ENCODE data around the gene FLT4.
A peak's percentile ranks its signal among the peaks of the same experiment; 100 is the strongest.

FLT4 gene

GRCh38 chr5:180648658-180649296 lies 623 bp downstream of the FLT4 start:
- Histone ChIP-seq H3K27me3 (ENCODE audit: control insufficient read depth, insufficient read depth, low read length) (no peaks in the 10 kb centered on the region), H2AFZ (peak overlapping the region; percentile 28), H3K79me2 (no peaks in the 10 kb centered on the region), H3K9ac (no peak overlapping the region), H3K4me2 (ENCODE audit: low read length) (no peak overlapping the region), H3K36me3 (ENCODE audit: control insufficient read depth, insufficient read depth, low read length) (no peaks in the 10 kb centered on the region), H3K4me3 (ENCODE audit: low read depth, low read length) (peak overlapping the region; percentile 11), H3K9me3 (ENCODE audit: control insufficient read depth, low read length) (no peaks in the 10 kb centered on the region), H3K27ac (no peak overlapping the region), H3K4me1 (no peaks in the 10 kb centered on the region)
- TF ChIP-seq CTCF (IDR thresholded peaks at IDR 0.05): peak; percentile 9

DNA sequence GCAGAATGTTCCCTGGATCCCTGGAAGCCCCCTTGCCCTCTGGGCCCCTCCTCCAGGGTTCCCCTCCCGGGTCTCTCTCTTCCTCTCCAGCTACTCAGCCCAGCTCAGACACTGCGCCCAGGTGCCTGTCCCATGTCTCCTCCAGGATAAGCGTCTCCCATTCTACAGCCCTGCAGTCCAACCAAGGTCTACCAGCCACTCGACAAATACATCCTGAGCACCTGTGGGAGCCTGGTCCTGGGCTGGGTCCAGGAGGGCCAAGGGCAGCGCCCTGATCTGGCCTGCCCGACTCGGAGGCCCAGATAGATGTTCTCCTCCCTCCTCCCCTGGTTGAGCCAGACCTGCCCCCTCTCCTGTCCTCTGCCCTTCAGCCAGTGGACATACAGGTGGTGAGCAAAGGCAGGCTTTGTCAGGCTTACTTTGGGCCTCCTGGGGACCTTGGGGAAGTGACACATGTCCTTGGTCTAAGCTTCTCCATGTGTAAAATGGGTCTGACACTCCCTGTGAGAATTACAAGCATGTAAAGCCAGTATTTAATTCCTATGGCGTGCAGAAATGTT lies 1.4 kb downstream of the FLT4 start:
- no peaks in the 10 kb centered on the region for H3K79me2 ChIP-seq
- H3K9ac ChIP-seq: no peak overlapping the region
- no peak overlapping the region for H3K4me2 ChIP-seq (ENCODE audit: low read length)
- H2AFZ ChIP-seq: no peak overlapping the region
- TF ChIP-seq CTCF (IDR thresholded peaks at IDR 0.05): no peak
- H3K9me3 ChIP-seq (ENCODE audit: control insufficient read depth, low read length): no peaks in the 10 kb centered on the region
- no peaks in the 10 kb centered on the region for H3K4me1 ChIP-seq
- no peaks in the 10 kb centered on the region for H3K36me3 ChIP-seq (ENCODE audit: control insufficient read depth, insufficient read depth, low read length)
- no peak overlapping the region for H3K4me3 ChIP-seq (ENCODE audit: low read depth, low read length)
- no peak overlapping the region for H3K27ac ChIP-seq
- H3K27me3 ChIP-seq (ENCODE audit: control insufficient read depth, insufficient read depth, low read length): no peaks in the 10 kb centered on the region

GRCh38 chr5:180647465-180647864 lies 1.9 kb downstream of the FLT4 start:
- H3K9me3 ChIP-seq (ENCODE audit: control insufficient read depth, low read length): no peaks in the 10 kb centered on the region
- no peak overlapping the region for H3K9ac ChIP-seq
- H3K27ac ChIP-seq: no peak overlapping the region
- no peak for TF ChIP-seq CTCF (IDR thresholded peaks at IDR 0.05)
- H3K36me3 ChIP-seq (ENCODE audit: control insufficient read depth, insufficient read depth, low read length): no peaks in the 10 kb centered on the region
- H3K4me3 ChIP-seq (ENCODE audit: low read depth, low read length): no peak overlapping the region
- no peaks in the 10 kb centered on the region for H3K79me2 ChIP-seq
- H2AFZ ChIP-seq: no peak overlapping the region
- H3K27me3 ChIP-seq (ENCODE audit: control insufficient read depth, insufficient read depth, low read length): no peaks in the 10 kb centered on the region
- H3K4me1 ChIP-seq: no peaks in the 10 kb centered on the region
- H3K4me2 ChIP-seq (ENCODE audit: low read length): no peak overlapping the region

GRCh38 chr5:180646963-180647305 lies 2.5 kb downstream of the FLT4 start:
- Histone ChIP-seq H3K36me3 (ENCODE audit: control insufficient read depth, insufficient read depth, low read length) (no peaks in the 10 kb centered on the region), H3K4me2 (ENCODE audit: low read length) (no peak overlapping the region), H3K9ac (no peak overlapping the region), H3K27ac (no peak overlapping the region), H2AFZ (no peak overlapping the region), H3K79me2 (no peaks in the 10 kb centered on the region), H3K27me3 (ENCODE audit: control insufficient read depth, insufficient read depth, low read length) (no peaks in the 10 kb centered on the region), H3K9me3 (ENCODE audit: control insufficient read depth, low read length) (no peaks in the 10 kb centered on the region), H3K4me3 (ENCODE audit: low read depth, low read length) (no peak overlapping the region), H3K4me1 (no peaks in the 10 kb centered on the region)
- no peak for TF ChIP-seq CTCF (IDR thresholded peaks at IDR 0.05)

All from parathyroid adenoma (tissue), 2 donors.